Colon (tissue), 2 donors: Measurements from ENCODE around the gene TACR2.
"Not testable (repeated sequence)": the region's sequence is repeated elsewhere in the genome, so short reads cannot be mapped to it uniquely, and the experiment has no call there.

ENCODE experiments used
- FAIRE-seq: peaks from 2 replicates; lab custom pipeline; 2012; peaks lifted over from hg19 to GRCh38; lab: Jason Lieb, UNC
- donor health status: control.
- donor health status: control.

Gene TACR2

GRCh38 chr10:69450395-69450794 lies 33.7 kb upstream of the TACR2 start:
- FAIRE-seq = not testable (repeated sequence)

GRCh38 chr10:69449841-69450240 lies 33.1 kb upstream of the TACR2 start:
- no peak for FAIRE-seq

- no peak for FAIRE-seq
Measured at GRCh38 chr10:69446650-69447151, 30.0 kb upstream of the TACR2 start.

GRCh38 chr10:69446229-69446628 lies 29.5 kb upstream of the TACR2 start:
- FAIRE-seq = no peak

GRCh38 chr10:69445041-69445440 lies 28.3 kb upstream of the TACR2 start:
- FAIRE-seq = no peak

GRCh38 chr10:69443354-69443753 lies 26.6 kb upstream of the TACR2 start:
- FAIRE-seq = no peak

GRCh38 chr10:69439813-69440506 lies 23.2 kb upstream of the TACR2 start:
- FAIRE-seq = no peak

GRCh38 chr10:69439350-69439739 lies 22.6 kb upstream of the TACR2 start:
- FAIRE-seq = no peak

GRCh38 chr10:69438536-69439349 lies 22.0 kb upstream of the TACR2 start:
- FAIRE-seq = no peak

- no peak for FAIRE-seq
Measured at GRCh38 chr10:69437321-69438259, 20.9 kb upstream of the TACR2 start.

GRCh38 chr10:69435966-69436520 lies 19.3 kb upstream of the TACR2 start:
- FAIRE-seq = no peak

- no peak for FAIRE-seq
Measured at GRCh38 chr10:69434926-69435325, 18.2 kb upstream of the TACR2 start.

- no peak for FAIRE-seq
Measured at GRCh38 chr10:69434169-69434568, 17.5 kb upstream of the TACR2 start.

GRCh38 chr10:69428165-69428564 lies 11.4 kb upstream of the TACR2 start:
- FAIRE-seq = no peak

- FAIRE-seq = no peak
Measured at GRCh38 chr10:69426376-69426727, 9.6 kb upstream of the TACR2 start.

- FAIRE-seq = no peak
Measured at GRCh38 chr10:69425511-69426298, 9.0 kb upstream of the TACR2 start.

GRCh38 chr10:69425041-69425440 lies 8.3 kb upstream of the TACR2 start:
- FAIRE-seq = no peak

GRCh38 chr10:69422676-69423075 lies 6.0 kb upstream of the TACR2 start:
- FAIRE-seq = no peak

- FAIRE-seq = no peak
Measured at GRCh38 chr10:69421611-69422308, 5.0 kb upstream of the TACR2 start.

GRCh38 chr10:69419744-69420126 lies 3.0 kb upstream of the TACR2 start:
- no peak for FAIRE-seq
